IPS-20b (cell line): ENCODE measurements around the gene UBE3B.

Source experiments
- H3K27ac ChIP-seq: one replicate; pipeline ENCODE4 v1.5.1; 2013; ENCODE audit warnings: low read length
- H3K27me3 ChIP-seq: 2 replicates; pipeline ENCODE4 v1.6.1; 2013; ENCODE audit warnings: mild to moderate bottlenecking, low read length, inconsistent platforms; ENCODE audit not compliant: insufficient read depth
- H3K36me3 ChIP-seq: 2 replicates; pipeline ENCODE4 v1.6.1; 2013; ENCODE audit warnings: low read depth, mild to moderate bottlenecking, inconsistent platforms, low read length, moderate library complexity; ENCODE audit not compliant: insufficient read depth
- H3K4me1 ChIP-seq: 2 replicates; pipeline ENCODE4 v1.6.1; 2013; ENCODE audit warnings: mild to moderate bottlenecking, control low read depth, inconsistent platforms, low read length, moderate library complexity; ENCODE audit not compliant: insufficient read depth
- H3K4me3 ChIP-seq: 2 replicates; pipeline ENCODE4 v1.5.1; 2013; ENCODE audit warnings: mild to moderate bottlenecking, low read length, inconsistent platforms
- H3K9ac ChIP-seq: 2 replicates; pipeline ENCODE4 v1.6.1; 2013; ENCODE audit warnings: low read depth, mild to moderate bottlenecking, inconsistent platforms, low read length, moderate library complexity
- H3K9me3 ChIP-seq: 2 replicates; pipeline ENCODE4 v1.6.1; 2013; ENCODE audit warnings: mild to moderate bottlenecking, low read depth, low read length, inconsistent platforms; ENCODE audit not compliant: insufficient read depth

Gene UBE3B

DNA sequence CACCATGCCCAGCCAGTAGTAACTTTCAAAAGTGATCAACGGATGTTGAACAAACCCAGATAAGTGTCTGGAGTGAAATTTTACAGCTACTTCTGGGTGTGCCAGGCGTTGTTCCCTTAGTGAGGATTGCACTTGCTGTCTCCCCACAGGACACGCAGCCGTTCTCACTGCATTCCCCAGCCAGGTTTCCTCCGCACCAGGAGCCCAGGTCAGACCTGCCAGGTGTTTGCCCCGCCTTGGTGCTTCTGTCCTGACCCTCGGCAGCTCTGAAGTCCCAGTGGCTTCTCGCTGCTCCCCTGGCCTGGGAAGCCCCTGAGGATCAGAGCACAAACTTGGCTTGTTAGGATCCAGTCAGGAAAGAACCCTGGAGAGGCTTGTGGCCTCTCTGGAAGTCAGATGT is 59.7 kb downstream of the UBE3B start:
- no peak overlapping the region for H3K9ac ChIP-seq
- H3K36me3 ChIP-seq, result no peaks in the 10 kb centered on the region
- no peak overlapping the region for H3K27ac ChIP-seq
- H3K4me3 ChIP-seq, result no peak overlapping the region
- no peaks in the 10 kb centered on the region for H3K4me1 ChIP-seq
- no peaks in the 10 kb centered on the region for H3K9me3 ChIP-seq
- no peaks in the 10 kb centered on the region for H3K27me3 ChIP-seq

DNA sequence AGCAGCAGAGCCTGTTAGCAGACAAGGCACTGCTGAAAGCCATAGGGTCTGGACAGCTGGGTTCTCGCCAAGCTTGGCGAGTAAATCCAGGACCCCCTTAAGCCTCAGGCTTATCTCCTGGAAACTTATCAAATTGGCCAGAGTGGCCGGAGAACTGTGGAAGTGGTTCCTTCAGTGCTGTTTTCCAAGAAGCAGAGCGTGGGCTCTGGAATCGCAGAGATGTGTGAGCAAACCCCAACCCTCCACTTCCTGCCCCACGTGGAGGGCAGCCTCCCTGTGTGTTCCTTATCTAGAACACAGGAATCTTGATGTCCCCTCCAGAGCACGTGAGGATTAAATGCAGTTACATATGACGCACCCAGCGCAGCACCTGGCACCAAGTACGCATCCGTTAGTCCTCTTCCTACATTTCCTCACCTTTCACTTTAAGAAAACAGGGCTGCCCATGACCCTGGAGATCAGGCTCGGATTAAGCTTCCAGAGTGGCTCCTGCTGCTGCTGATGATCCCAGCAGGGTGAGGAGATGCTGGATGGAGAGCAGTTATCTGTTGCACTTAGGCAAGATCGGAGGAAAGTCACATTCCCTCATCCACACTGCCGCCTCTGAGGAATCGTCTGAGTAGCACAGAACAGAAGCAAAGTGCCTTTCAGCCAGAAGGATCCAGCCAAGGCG is 60.9 kb downstream of the UBE3B start:
- H3K36me3 ChIP-seq, result no peaks in the 10 kb centered on the region
- no peaks in the 10 kb centered on the region for H3K9me3 ChIP-seq
- no peak overlapping the region for H3K4me3 ChIP-seq
- no peak overlapping the region for H3K9ac ChIP-seq
- no peaks in the 10 kb centered on the region for H3K4me1 ChIP-seq
- H3K27me3 ChIP-seq, result no peaks in the 10 kb centered on the region
- H3K27ac ChIP-seq, result no peak overlapping the region

DNA sequence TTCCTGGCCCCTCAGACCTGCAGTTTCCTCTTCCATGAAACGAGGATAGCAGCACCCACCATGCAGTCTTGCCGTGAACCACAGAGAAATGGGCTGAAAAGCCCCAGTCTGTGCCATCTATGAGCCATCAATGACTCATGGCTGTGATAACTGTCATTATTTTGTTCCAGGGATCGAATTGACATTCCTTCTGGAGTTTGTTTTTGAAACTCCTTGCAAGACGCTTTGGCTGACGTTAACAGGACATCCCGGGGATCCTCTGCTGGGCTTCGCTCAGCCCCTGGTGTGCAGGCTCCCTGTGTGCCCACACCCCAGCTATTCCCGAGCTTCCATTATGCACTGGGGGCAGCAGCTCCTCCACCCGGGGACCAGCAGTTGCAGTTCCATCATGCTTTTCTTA is 62.1 kb downstream of the UBE3B start:
- H3K9ac ChIP-seq, result no peak overlapping the region
- no peaks in the 10 kb centered on the region for H3K27me3 ChIP-seq
- H3K27ac ChIP-seq, result no peak overlapping the region
- no peaks in the 10 kb centered on the region for H3K9me3 ChIP-seq
- no peak overlapping the region for H3K4me3 ChIP-seq
- H3K4me1 ChIP-seq, result no peaks in the 10 kb centered on the region
- H3K36me3 ChIP-seq, result no peaks in the 10 kb centered on the region

DNA sequence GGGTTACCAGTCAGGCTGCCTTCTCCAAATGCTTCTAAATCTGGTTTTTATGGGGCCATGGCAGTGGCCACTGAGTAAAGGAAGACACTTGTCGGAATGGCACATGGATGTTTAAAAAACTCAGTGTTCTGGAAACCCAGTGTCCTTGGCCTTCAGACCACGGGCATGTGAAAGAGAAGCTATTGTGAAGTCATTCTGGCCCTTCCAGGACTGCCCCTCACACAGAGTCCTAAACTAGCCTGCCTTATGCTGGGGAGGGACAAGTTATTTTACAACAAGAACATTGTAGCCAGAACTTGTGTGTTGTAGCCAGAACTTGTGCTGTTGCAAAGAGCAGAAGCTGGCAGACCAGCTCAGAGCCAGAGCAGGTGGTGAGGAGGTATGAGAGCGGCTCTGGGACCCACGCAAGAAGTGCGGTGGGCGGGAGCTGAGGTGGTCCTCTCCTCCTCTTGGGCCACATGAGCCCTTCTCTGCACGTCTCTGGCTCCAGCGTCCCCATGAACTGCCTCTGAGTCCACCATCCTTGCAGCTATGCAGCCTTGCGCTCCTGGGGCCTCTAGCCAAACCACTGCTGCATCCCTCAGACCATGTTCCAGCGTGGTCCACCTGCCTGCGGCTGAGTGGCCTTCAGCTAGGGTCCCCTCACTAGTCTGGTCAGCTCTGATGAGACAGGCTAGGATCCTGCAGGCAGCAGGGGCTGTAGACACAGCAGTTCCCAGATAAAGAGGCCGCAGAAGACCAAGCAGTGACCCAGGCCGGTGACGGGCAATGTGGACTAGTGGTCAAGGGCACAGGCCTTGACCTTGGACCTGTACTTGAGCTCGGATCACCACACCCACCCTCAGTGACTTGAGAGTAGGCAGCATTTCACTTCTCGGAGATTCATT is 63.3 kb downstream of the UBE3B start:
- Histone ChIP-seq H3K27ac (no peak overlapping the region), H3K36me3 (no peaks in the 10 kb centered on the region), H3K27me3 (no peaks in the 10 kb centered on the region), H3K9me3 (no peaks in the 10 kb centered on the region), H3K4me1 (no peaks in the 10 kb centered on the region), H3K9ac (no peak overlapping the region), H3K4me3 (no peak overlapping the region)

DNA sequence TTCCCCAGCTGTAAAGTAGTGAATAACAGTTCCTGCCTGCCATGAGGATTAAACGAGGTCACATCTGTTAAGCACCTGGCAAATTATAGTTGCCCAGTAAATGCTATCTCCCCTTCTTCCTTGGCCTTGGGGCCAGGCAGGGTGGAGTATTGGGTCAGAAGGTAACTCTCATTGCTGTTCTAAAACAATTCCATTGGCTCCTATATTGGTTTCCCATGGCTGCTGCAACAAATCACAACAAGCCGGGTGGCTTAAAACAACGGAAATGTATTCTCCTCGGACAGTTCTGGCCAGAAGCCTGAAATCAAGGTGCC is 63.9 kb downstream of the UBE3B start:
- no peaks in the 10 kb centered on the region for H3K4me1 ChIP-seq
- H3K36me3 ChIP-seq, result no peaks in the 10 kb centered on the region
- H3K9me3 ChIP-seq, result no peaks in the 10 kb centered on the region
- no peaks in the 10 kb centered on the region for H3K27me3 ChIP-seq
- no peak overlapping the region for H3K27ac ChIP-seq
- no peak overlapping the region for H3K4me3 ChIP-seq
- no peak overlapping the region for H3K9ac ChIP-seq

DNA sequence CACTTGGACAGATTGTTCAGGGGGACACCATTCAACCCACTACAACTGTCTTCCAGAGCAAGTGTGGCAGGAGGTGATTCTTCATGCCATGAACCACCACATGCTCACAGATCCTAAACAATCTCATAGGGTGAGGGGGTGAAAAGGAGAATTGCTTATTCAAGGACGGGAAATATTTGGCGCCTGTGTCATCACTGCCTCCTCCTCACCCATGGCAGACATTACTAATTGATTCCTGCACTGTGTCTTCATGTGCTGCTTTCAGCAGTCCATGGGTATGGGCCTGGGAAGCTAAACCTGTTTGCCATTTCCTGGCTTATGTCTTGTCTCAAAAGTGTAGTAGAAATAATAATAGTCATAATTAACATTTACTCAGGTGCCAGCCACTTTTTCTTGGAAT is 64.6 kb downstream of the UBE3B start:
- Histone ChIP-seq H3K27ac (no peak overlapping the region), H3K9ac (no peak overlapping the region), H3K9me3 (no peaks in the 10 kb centered on the region), H3K27me3 (no peaks in the 10 kb centered on the region), H3K36me3 (no peaks in the 10 kb centered on the region), H3K4me3 (no peak overlapping the region), H3K4me1 (no peaks in the 10 kb centered on the region)

DNA sequence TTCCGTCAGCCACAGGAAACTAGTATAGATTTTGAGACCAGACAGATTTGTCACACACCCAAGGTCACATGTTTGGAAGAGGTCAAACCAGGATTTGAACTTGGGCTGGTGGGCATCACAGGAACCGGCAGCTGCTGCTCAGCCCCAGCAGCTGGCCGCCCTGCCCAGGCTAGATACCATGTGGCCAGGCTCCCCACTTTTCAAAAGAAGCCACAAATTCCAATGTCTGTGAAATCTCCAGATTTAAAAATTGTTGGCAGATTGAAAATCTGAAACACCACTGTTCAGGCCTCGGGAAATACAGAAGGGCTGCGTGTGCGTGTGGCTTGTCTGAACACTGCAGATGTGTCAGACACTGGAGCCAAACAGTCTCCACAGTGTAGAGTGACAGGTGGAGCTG is 65.4 kb downstream of the UBE3B start:
- Histone ChIP-seq H3K27ac (no peak overlapping the region), H3K4me1 (no peaks in the 10 kb centered on the region), H3K4me3 (no peak overlapping the region), H3K9me3 (no peaks in the 10 kb centered on the region), H3K27me3 (no peaks in the 10 kb centered on the region), H3K36me3 (no peaks in the 10 kb centered on the region), H3K9ac (no peak overlapping the region)

DNA sequence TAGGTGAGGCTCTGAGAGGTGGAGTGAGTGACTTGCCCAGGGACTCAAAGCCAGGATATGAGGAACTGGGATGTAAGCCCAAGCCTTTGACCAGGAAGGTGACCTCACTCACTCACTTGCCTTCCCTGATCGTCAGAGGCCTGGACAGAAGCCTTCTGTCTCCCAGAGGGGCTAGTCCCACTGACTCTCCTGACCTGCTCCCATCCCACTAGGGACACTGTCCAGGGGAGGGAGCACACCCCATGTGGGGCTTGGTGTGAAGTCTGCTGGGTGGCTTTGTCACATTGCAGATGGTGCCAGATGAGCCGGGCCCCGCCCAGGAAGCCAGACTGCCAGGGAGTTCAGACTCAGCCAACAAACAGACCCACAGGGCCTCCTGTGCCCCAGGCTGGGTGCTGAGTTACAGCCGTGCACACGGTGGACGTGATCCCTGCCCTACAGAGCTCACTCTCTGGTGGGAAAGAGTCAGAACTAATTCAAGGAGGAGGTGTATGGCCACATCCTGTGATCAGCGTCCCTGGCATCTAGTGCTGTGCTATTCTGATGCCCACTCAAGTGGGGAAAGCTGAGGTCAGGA is 67.6 kb downstream of the UBE3B start:
- no peaks in the 10 kb centered on the region for H3K36me3 ChIP-seq
- H3K4me1 ChIP-seq, result no peaks in the 10 kb centered on the region
- no peak overlapping the region for H3K9ac ChIP-seq
- H3K27me3 ChIP-seq, result no peaks in the 10 kb centered on the region
- H3K9me3 ChIP-seq, result no peaks in the 10 kb centered on the region
- no peak overlapping the region for H3K27ac ChIP-seq
- H3K4me3 ChIP-seq, result no peak overlapping the region

DNA sequence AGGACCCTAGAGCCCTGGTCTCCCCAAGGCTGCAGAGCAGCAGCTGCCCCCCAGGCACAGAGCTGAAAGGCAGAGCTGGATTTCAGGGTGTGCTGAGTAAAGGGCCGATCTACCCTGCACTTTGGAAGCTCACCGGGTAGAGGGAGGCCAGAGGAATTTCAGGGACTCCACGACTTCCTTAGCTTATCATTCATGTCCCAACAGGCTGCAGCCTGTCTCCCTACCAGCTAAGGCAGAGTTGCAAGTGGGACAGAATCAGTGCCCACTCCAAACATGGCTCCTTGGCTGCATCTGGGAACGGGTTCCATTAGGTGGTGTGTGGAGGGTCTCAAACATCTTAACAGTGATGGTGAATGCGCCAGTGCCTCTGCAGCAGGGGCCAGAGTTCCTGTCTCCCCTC is 68.4 kb downstream of the UBE3B start:
- Histone ChIP-seq H3K4me1 (no peaks in the 10 kb centered on the region), H3K27me3 (no peaks in the 10 kb centered on the region), H3K9ac (no peak overlapping the region)

DNA sequence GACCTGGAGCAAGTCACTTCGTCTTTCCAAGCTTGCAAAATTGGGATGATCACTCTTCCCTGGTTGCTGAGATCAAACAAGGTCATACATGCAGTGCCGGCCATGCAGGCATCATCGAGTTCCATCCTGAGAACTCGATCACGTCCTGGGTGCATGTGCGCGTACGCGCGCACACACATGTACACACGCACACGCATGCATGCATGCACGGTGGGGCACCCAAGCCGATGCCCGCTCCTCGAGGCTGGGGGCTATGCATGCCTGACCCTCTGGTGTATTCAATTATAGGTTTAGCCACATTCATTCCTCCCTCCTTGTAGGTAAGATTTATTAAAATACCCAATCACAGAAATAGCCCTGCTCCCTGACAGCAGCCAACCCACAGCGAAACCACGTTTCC is 69.9 kb downstream of the UBE3B start:
- Histone ChIP-seq H3K27me3 (no peaks in the 10 kb centered on the region), H3K4me3 (no peak overlapping the region), H3K36me3 (no peaks in the 10 kb centered on the region), H3K27ac (no peak overlapping the region), H3K4me1 (no peaks in the 10 kb centered on the region), H3K9ac (no peak overlapping the region), H3K9me3 (no peaks in the 10 kb centered on the region)

More for the DNA sequence above, 68.4 kb downstream of the UBE3B start:
- Histone ChIP-seq H3K36me3 (no peaks in the 10 kb centered on the region), H3K27ac (no peak overlapping the region), H3K4me3 (no peak overlapping the region), H3K9me3 (no peaks in the 10 kb centered on the region)

DNA sequence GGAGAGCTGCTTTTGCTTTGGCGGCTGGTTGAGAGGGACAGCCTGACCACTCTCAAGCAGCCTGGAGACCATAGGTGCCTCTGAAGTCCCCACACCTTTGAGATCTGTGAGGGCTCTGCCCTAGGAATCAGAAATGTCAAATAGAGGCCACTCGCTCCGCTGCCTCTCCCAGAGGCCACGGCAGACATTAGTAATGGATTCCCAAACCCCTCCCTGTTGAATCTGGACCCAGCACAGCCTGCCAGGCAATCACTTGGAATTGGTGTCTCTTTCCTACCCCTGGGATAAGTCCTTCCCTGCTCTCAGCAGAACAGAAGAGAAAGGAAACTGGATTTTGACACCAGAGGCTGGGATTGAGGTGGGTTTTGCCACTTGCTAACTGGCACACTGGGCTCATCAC is 70.8 kb downstream of the UBE3B start:
- no peaks in the 10 kb centered on the region for H3K9me3 ChIP-seq
- no peaks in the 10 kb centered on the region for H3K36me3 ChIP-seq
- no peak overlapping the region for H3K4me3 ChIP-seq
- H3K4me1 ChIP-seq, result no peaks in the 10 kb centered on the region
- H3K27me3 ChIP-seq, result no peaks in the 10 kb centered on the region
- H3K27ac ChIP-seq, result no peak overlapping the region
- H3K9ac ChIP-seq, result no peak overlapping the region
